Panc1 (cell line): ENCODE results near the gene CLEC2L.

ENCODE experiments used
- CTCF ChIP-seq: fragments of 450-650 bp; IDR thresholded peaks from 2 replicates; pipeline ENCODE4 v1.5.1; 2017; ENCODE audit warnings: mild to moderate bottlenecking
- POLR2AphosphoS5 ChIP-seq: IDR thresholded peaks from 2 replicates; pipeline ENCODE4 v1.6.1; 2012; ENCODE audit warnings: mild to moderate bottlenecking, low read depth, low read length, moderate library complexity
- SIN3A ChIP-seq: IDR thresholded peaks from 2 replicates; pipeline ENCODE4 v1.6.1; 2012; ENCODE audit warnings: low read depth, mild to moderate bottlenecking, low read length, moderate library complexity, borderline replicate concordance; ENCODE audit not compliant: insufficient read depth
- TCF7L2 ChIP-seq: IDR thresholded peaks from 2 replicates; pipeline ENCODE4 v1.6.1; 2011; ENCODE audit warnings: mild to moderate bottlenecking, low read depth, low read length, inconsistent platforms

- TF ChIP-seq CTCF = no peak
- TF ChIP-seq POLR2AphosphoS5 = no peak
- TF ChIP-seq TCF7L2 = no peak
- no peak for TF ChIP-seq SIN3A
These were observed 50.4 kb downstream of the CLEC2L start for GRCh38 chr7:139573871-139574270.
